ENCODE data around the gene ATP10A. TPM values are rescaled to one million over a fixed set of nuclear protein-coding genes. Genes with fewer than 3 reads are reported as not detected.

The ATP10A gene, protein sequence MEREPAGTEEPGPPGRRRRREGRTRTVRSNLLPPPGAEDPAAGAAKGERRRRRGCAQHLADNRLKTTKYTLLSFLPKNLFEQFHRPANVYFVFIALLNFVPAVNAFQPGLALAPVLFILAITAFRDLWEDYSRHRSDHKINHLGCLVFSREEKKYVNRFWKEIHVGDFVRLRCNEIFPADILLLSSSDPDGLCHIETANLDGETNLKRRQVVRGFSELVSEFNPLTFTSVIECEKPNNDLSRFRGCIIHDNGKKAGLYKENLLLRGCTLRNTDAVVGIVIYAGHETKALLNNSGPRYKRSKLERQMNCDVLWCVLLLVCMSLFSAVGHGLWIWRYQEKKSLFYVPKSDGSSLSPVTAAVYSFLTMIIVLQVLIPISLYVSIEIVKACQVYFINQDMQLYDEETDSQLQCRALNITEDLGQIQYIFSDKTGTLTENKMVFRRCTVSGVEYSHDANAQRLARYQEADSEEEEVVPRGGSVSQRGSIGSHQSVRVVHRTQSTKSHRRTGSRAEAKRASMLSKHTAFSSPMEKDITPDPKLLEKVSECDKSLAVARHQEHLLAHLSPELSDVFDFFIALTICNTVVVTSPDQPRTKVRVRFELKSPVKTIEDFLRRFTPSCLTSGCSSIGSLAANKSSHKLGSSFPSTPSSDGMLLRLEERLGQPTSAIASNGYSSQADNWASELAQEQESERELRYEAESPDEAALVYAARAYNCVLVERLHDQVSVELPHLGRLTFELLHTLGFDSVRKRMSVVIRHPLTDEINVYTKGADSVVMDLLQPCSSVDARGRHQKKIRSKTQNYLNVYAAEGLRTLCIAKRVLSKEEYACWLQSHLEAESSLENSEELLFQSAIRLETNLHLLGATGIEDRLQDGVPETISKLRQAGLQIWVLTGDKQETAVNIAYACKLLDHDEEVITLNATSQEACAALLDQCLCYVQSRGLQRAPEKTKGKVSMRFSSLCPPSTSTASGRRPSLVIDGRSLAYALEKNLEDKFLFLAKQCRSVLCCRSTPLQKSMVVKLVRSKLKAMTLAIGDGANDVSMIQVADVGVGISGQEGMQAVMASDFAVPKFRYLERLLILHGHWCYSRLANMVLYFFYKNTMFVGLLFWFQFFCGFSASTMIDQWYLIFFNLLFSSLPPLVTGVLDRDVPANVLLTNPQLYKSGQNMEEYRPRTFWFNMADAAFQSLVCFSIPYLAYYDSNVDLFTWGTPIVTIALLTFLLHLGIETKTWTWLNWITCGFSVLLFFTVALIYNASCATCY (N-terminal part only)
- total RNA-seq (1 to 10 TPM in 5 of 9 donors, under 1 TPM in 4; 0.55 to 3.3 (median 1.0) TPM), polyA plus RNA-seq (1 to 10 TPM in 1 of 2 donors, under 1 TPM in 1; 0.53 to 2.0 TPM)
- long read RNA-seq, donor 1, full-length matches to known transcripts = 2 of 2 reads
- long read RNA-seq, donor 1, partial matches to known transcripts = 0 of 2 reads
- long read RNA-seq, donor 1, other reads (novel, unspliced or antisense) = 0 of 2 reads
- long read RNA-seq, donor 2, partial matches to known transcripts = 0 of 2 reads
- long read RNA-seq, donor 2, other reads (novel, unspliced or antisense) = 2 of 2 reads
- long read RNA-seq, donor 3, partial matches to known transcripts = 3 of 6 reads
- long read RNA-seq, donor 3, other reads (novel, unspliced or antisense) = 3 of 6 reads

DNA sequence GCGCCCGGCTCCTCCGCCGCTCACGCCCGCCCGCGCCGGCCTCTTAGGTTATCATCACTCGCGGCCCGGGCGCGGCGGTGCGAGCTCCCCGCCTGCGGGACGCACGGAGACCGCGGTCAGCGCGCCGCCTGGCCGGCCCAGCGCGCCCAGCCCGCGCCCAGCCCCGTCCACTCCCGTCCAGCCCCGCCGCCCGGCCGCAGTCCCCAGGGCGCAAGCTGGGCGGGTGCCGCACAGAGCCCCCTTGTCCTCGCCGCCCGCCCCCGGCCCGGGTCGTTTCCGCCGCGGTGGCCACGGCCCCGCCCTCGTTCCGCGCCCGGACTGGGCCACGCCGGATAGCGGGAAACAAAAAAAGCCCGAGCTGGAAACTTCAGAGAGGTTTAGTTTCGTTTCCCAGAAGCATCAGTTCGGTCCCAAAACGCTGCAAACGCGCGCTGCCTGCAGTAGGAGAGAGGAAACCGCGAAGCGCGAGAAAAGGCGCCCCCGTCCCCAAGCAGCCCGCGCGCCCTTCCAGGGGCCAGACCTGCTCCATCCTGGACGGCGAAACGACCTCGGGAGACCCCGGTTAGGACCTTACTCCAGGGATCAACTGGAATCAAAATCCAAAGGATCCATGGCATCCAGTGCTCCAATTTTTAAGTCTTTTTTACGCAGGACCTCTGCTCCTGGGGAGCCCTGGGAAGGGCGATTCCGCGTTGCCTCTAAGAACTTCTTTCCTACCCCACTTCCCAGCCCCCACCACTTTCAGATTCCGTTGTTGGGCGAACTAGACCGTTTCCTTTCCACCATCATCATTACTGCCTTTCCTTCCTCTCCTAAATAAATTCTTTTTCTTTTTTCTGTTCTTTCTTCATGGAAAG lies at the start of gene ATP10A:
ATP10A (minus strand) TSS at position 217 of the 857 bp plus-strand sequence. CDS start 231 bp downstream, outside the sequence.
- TF ChIP-seq, protein P1, sequence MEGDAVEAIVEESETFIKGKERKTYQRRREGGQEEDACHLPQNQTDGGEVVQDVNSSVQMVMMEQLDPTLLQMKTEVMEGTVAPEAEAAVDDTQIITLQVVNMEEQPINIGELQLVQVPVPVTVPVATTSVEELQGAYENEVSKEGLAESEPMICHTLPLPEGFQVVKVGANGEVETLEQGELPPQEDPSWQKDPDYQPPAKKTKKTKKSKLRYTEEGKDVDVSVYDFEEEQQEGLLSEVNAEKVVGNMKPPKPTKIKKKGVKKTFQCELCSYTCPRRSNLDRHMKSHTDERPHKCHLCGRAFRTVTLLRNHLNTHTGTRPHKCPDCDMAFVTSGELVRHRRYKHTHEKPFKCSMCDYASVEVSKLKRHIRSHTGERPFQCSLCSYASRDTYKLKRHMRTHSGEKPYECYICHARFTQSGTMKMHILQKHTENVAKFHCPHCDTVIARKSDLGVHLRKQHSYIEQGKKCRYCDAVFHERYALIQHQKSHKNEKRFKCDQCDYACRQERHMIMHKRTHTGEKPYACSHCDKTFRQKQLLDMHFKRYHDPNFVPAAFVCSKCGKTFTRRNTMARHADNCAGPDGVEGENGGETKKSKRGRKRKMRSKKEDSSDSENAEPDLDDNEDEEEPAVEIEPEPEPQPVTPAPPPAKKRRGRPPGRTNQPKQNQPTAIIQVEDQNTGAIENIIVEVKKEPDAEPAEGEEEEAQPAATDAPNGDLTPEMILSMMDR (IDR thresholded peaks at IDR 0.05) = no peak
- no peak for TF ChIP-seq POLR2A (IDR thresholded peaks at IDR 0.05)
- intact Hi-C loops (cut with DNase I) = loop anchor here in 3 of 10 donors (5.0 to 10.0 kb wide), 3 partner anchors 86 to 129 kb away; no protein-coding TSS in a partner anchor
- peaks cover 0 to 30% (median 12%) of the 10 kb centered on the region in 9 donors for H3K27me3 ChIP-seq

DNA sequence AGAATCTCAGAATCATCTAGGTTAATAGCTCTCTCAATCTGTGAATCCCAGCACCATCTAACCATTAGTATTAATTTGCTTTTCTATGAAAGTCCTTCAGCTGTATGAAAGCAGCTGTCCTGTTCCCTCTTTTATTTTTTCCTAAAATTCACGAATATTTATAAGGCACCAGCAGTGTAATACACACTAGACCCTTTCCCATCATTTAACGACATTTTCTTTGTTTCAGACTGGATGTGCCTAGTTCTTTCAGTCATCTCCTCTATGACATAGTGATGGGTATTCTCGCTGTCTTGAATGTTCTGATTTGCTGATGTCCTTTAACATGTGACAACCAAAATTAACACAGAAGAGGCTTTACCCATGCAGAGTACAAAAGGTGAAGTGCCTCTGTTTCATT lies 48.9 kb upstream of the ATP10A start:
- H3K4me1 ChIP-seq = no peaks in the 10 kb centered on the region
- DNase-seq = no peak
- no peak overlapping the region for H3K4me3 ChIP-seq
- H3K36me3 ChIP-seq = no peaks in the 10 kb centered on the region
- intact Hi-C loops (cut with DNase I) = no loop called here
- no peak for ATAC-seq
- 67 to 75% (median 70%) methylated on average over 3 of the region's 3 CpGs for WGBS, 4 donors
- peaks cover 0 to 16% (median 0%) of the 10 kb centered on the region in 12 donors for H3K9me3 ChIP-seq
- H3K27me3 ChIP-seq = no peaks in the 10 kb centered on the region
- TF ChIP-seq POLR2A (IDR thresholded peaks at IDR 0.05) = no peak
- TF ChIP-seq, protein P1 (IDR thresholded peaks at IDR 0.05) = no peak
- no peak overlapping the region for H3K27ac ChIP-seq

More for the DNA sequence above, at the start of gene ATP10A:
- Histone ChIP-seq H3K4me3 (peak within 1 kb of the TSS; percentile 15 to 77 (median 61)), H3K27ac (peak within 1 kb of the TSS in 11 of 12 donors; percentile 20 to 70 (median 53)), H3K36me3 (no peaks in the 10 kb centered on the region), H3K9me3 (no peaks in the 10 kb centered on the region), H3K4me1 (peaks cover 0 to 40% (median 6%) of the 10 kb centered on the region in 12 donors)
- 1 to 2% (median 1%) methylated on average over 59 to 85 of the region's 85 CpGs for WGBS, 4 donors
- DNase-seq (peak in 4 of 5 donors; percentile 40 to 73 (median 52)), ATAC-seq (peak in 3 of 4 donors; percentile 36 to 70 (median 58))

DNA sequence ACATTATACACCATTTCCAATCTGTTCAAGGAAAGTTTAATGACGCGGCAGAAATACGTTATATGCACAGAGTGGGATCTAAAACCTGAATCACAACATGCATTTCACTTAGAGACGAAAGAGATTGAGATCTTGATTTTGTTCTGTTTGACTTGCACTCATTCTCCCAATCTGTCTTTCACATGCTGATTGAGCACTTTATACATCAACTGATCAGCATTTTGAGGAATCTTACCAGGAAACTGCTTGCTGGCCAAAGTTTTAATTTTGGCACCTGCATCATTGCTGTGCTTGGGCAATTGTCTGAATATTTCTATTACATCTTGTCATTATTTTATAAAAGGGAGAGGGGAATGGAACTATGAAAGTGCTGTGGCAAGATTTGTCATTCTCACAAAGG lies 47.7 kb upstream of the ATP10A start:
- TF ChIP-seq POLR2A (IDR thresholded peaks at IDR 0.05) = no peak
- TF ChIP-seq, protein P1 (IDR thresholded peaks at IDR 0.05) = no peak
- WGBS, 4 donors = 84 to 91% (median 88%) methylated on average over 4 of the region's 4 CpGs

More for the DNA sequence above, 47.7 kb upstream of the ATP10A start:
- no peaks in the 10 kb centered on the region for H3K27me3 ChIP-seq
- no peak overlapping the region for H3K4me3 ChIP-seq
- DNase-seq = no peak
- no peak for ATAC-seq
- no peak overlapping the region for H3K27ac ChIP-seq
- H3K9me3 ChIP-seq = peaks cover 0 to 16% (median 0%) of the 10 kb centered on the region in 12 donors
- intact Hi-C loops (cut with DNase I) = no loop called here
- H3K36me3 ChIP-seq = no peaks in the 10 kb centered on the region
- H3K4me1 ChIP-seq = no peaks in the 10 kb centered on the region

All from heart left ventricle (tissue), 16 donors.